AG04450 (cell line): ENCODE measurements around the gene SLC4A9. TPM values are rescaled to one million over a fixed set of nuclear protein-coding genes. Genes with fewer than 3 reads are reported as not detected.

Source experiments
- CTCF ChIA-PET: fragments of 300-600, 350-600 bp; formaldehyde crosslinking; extraction: SDS; loops from one replicate; lab custom pipeline; 2022; ENCODE audit warnings: antibody characterized with exemption, inconsistent platforms; lab: Charles Lee
- POLR2A ChIA-PET: fragments of 350-600 bp; formaldehyde crosslinking; extraction: SDS; loops from one replicate; lab custom pipeline; 2021; ENCODE audit warnings: antibody characterized with exemption, inconsistent platforms; lab: Yijun Ruan, JAX
- DNase-seq: peaks from one replicate; pipeline ENCODE4 v3.0.0-alpha.2; 2011; ENCODE audit warnings: low read depth, low spot score
- H3K27ac ChIP-seq: one replicate; pipeline ENCODE4 v1.5.1; 2012; ENCODE audit warnings: low read depth, low read length, control low read depth
- H3K27me3 ChIP-seq: one replicate; pipeline ENCODE4 v1.6.0; 2012; ENCODE audit warnings: low read length; ENCODE audit not compliant: control insufficient read depth, insufficient read depth
- H3K4me3 ChIP-seq: 2 replicates; pipeline ENCODE4 v1.5.1; 2011; ENCODE audit warnings: mild to moderate bottlenecking, low read depth, low read length, control low read depth
- H3K9me3 ChIP-seq: 2 replicates; pipeline ENCODE4 v1.5.1; 2012; ENCODE audit warnings: low read length; ENCODE audit not compliant: control insufficient read depth, insufficient read depth
- CTCF ChIP-seq: IDR thresholded peaks from 2 replicates; pipeline ENCODE4 v1.5.1; 2011; ENCODE audit warnings: low read depth, low read length, control low read depth, inconsistent platforms
- polyA plus RNA-seq: library from polyadenylated mRNA; depleted of rRNA; stranded (reverse); fragments of >200 nt; gene quantifications from 2 replicates; pipeline ENCODE4 v1.2.3, GENCODE V29; 2011

Gene SLC4A9
- polyA plus RNA-seq, 1 experiment: not detected

- ChIA-PET POLR2A (interaction anchor here (0.5 to 1.6 kb wide), 8 partner anchors 10 to 79 kb away, joined by 3 to 6 read pairs (median 4); partner anchors contain the start of gene HBEGF), CTCF (interaction anchor here (0.8 to 1.4 kb wide), 4 partner anchors 25 to 79 kb away, joined by 3 to 15 read pairs (median 3); no protein-coding TSS in a partner anchor)
- Histone ChIP-seq H3K27ac (peak overlapping the region; percentile 89), H3K27me3 (no peaks in the 10 kb centered on the region), H3K4me3 (peak overlapping the region; percentile 7; the same call in 1 of the 2 replicates), H3K9me3 (no peaks in the 10 kb centered on the region)
- peak; percentile 88 for DNase-seq
- TF ChIP-seq CTCF: no peak
These were observed 37.0 kb upstream of the SLC4A9 start for GRCh38 chr5:140322751-140323731.

DNA sequence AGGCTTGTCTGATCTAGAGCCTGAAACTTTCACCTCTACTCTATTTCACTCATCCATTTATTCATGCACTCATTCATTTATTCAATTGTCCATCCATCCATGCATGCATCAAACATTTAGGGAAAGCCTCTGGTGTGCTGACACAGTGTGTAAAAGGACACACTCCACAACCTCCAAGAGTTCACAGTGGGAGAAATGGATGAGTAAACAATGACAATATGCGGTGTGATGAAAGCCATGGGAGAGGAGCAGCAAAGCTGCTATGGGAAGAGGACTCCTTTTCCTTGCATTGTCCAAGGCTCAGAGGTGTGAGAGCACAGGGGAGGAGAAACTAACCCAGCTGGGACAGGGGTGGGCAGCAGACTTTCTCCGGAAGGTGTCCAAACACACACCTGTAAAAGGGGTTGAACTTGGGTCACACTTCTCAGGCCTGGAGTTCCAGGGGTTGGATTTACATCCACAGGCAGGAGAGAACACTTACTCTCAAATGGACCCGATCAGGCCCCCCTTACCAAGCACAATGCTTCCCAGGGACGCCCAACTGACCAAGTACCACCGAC lies 35.9 kb upstream of the SLC4A9 start:
- Histone ChIP-seq H3K9me3 (no peaks in the 10 kb centered on the region), H3K4me3 (no peak overlapping the region), H3K27me3 (no peaks in the 10 kb centered on the region), H3K27ac (peak overlapping the region; percentile 66)
- DNase-seq: no peak
- ChIA-PET POLR2A (interaction anchor here (1.5 kb wide), 1 partner anchor 22 kb away, joined by 5 read pairs; the partner anchor contains the start of gene HBEGF), CTCF (interaction anchor here (2.0 kb wide), 1 partner anchor 21 kb away, joined by 5 read pairs; the partner anchor contains the start of gene HBEGF)
- no peak for TF ChIP-seq CTCF

- CTCF ChIA-PET: interaction anchor here (0.9 to 2.0 kb wide), 3 partner anchors 21 to 85 kb away, joined by 3 to 5 read pairs (median 3); partner anchors contain the start of gene HBEGF
- H3K4me3 ChIP-seq: no peak overlapping the region
- no peaks in the 10 kb centered on the region for H3K27me3 ChIP-seq
- no peak for TF ChIP-seq CTCF
- POLR2A ChIA-PET: interaction anchor here (1.5 kb wide), 1 partner anchor 22 kb away, joined by 5 read pairs; the partner anchor contains the start of gene HBEGF
- H3K27ac ChIP-seq: peak overlapping the region; percentile 66
- DNase-seq: no peak
- H3K9me3 ChIP-seq: no peaks in the 10 kb centered on the region
These were observed 35.3 kb upstream of the SLC4A9 start for GRCh38 chr5:140324617-140325241.

GRCh38 chr5:140325486-140325885 lies 34.5 kb upstream of the SLC4A9 start:
- no peak for TF ChIP-seq CTCF
- H3K27ac ChIP-seq: peak overlapping the region; percentile 21
- H3K4me3 ChIP-seq: no peak overlapping the region
- no peaks in the 10 kb centered on the region for H3K27me3 ChIP-seq
- ChIA-PET CTCF (interaction anchor here (0.9 to 2.0 kb wide), 3 partner anchors 20 to 86 kb away, joined by 3 to 5 read pairs (median 3); partner anchors contain the start of gene HBEGF), POLR2A (interaction anchor here (0.7 to 1.5 kb wide), 2 partner anchors 21 to 1973 kb away, joined by 4 to 5 read pairs; partner anchors contain the start of genes HBEGF and KDM3B)
- H3K9me3 ChIP-seq: no peaks in the 10 kb centered on the region
- no peak for DNase-seq
